HepG2 (cell line): ENCODE data around the gene ZNF22. TPM values are rescaled to one million over a fixed set of nuclear protein-coding genes. Genes with fewer than 3 reads are reported as not detected.

Experiments used
- BCL6 ChIP-seq: IDR thresholded peaks from 2 replicates; pipeline ENCODE4 v1.6.1; 2016; ENCODE audit warnings: missing genetic modification reagents, missing compliant biosample characterization
- ISL2 ChIP-seq: sonication (generic); formaldehyde crosslinking; IDR thresholded peaks from 2 replicates; pipeline ENCODE4 v1.5.0; 2020; ENCODE audit warnings: missing genetic modification reagents
- NR2F1 ChIP-seq, 2 experiments: fragments of 450-650 bp in 1 of 2; formaldehyde crosslinking in 1 of 2; IDR thresholded peaks; 2 replicates each; pipeline versions ENCODE4 v1.5.0 to v1.6.1; 2016 to 2020; ENCODE audit warnings: mild to moderate bottlenecking in 1 of 2, missing compliant biosample characterization in 1 of 2, missing genetic modification reagents in 1 of 2, moderate library complexity in 1 of 2
- PHF20 ChIP-seq: sonication (generic); formaldehyde crosslinking; IDR thresholded peaks from 2 replicates; pipeline ENCODE4 v1.5.0; 2020; ENCODE audit warnings: mild to moderate bottlenecking, missing genetic modification reagents
- PPARG ChIP-seq: conservative IDR thresholded peaks from 2 replicates; pipeline ENCODE4 v1.6.1; 2016; ENCODE audit warnings: missing biosample characterization, missing genetic modification reagents
- ZBTB8A ChIP-seq: sonication (generic); formaldehyde crosslinking; IDR thresholded peaks from 2 replicates; pipeline ENCODE4 v1.4.0; 2020; ENCODE audit warnings: mild to moderate bottlenecking, low read depth, missing genetic modification reagents, borderline replicate concordance
- ZKSCAN8 ChIP-seq: IDR thresholded peaks from 2 replicates; pipeline ENCODE4 v1.6.1; 2016; ENCODE audit warnings: borderline replicate concordance, missing genetic modification reagents, missing compliant biosample characterization
- ZMYM4 ChIP-seq: sonication (generic); formaldehyde crosslinking; IDR thresholded peaks from 2 replicates; pipeline ENCODE4 v1.8.1; 2023; ENCODE audit warnings: mild to moderate bottlenecking, missing genetic modification reagents
- ZNF781 ChIP-seq: sonication (generic); formaldehyde crosslinking; IDR thresholded peaks from 2 replicates; pipeline ENCODE4 v1.5.1; 2020; ENCODE audit warnings: borderline replicate concordance, mild to moderate bottlenecking, missing genetic modification reagents; ENCODE audit errors: not compliant biosample characterization
- polyA plus RNA-seq, 8 experiments: library from polyadenylated mRNA; depleted of rRNA in 3 of 8; stranded (reverse) in 7 of 8; unstranded in 1 of 8; fragments of >200 nt; fragmentation: Illumina TruSeq in 4 of 8; extraction: Trizol in 4 of 8; gene quantifications; 2 replicates each; pipeline versions ENCODE4 v1.2.1 to v1.2.3, GENCODE V29; 2011 to 2016; ENCODE audit warnings: low read depth in 4 of 8, missing spikeins in 1 of 8, mixed read lengths in 1 of 8; ENCODE audit not compliant: insufficient read depth in 1 of 8
- total RNA-seq, 5 experiments: library from RNA; depleted of rRNA; stranded (reverse); fragments of >200 nt; fragmentation: Illumina TruSeq; extraction: Trizol; gene quantifications; 2 replicates each; pipeline ENCODE4 v1.2.3, GENCODE V29; 2016; ENCODE audit warnings: low read depth in 1 of 5
- TF ChIP-seq, protein P1 (sequence below): sonication (generic); formaldehyde crosslinking; IDR thresholded peaks from 2 replicates; pipeline ENCODE4 v1.9.0; 2021; ENCODE audit warnings: missing genetic modification reagents, mild to moderate bottlenecking, borderline replicate concordance
- TF ChIP-seq, protein P2 (sequence below): sonication (generic); formaldehyde crosslinking; IDR thresholded peaks from 2 replicates; pipeline ENCODE4 v1.4.0; 2020; ENCODE audit warnings: missing genetic modification reagents, mild to moderate bottlenecking, borderline replicate concordance
- TF ChIP-seq, protein P3 (sequence below): sonication (generic); formaldehyde crosslinking; IDR thresholded peaks from 2 replicates; pipeline ENCODE4 v1.4.0; 2020; ENCODE audit warnings: missing genetic modification reagents, borderline replicate concordance
- TF ChIP-seq, protein P4 (sequence below): sonication (generic); formaldehyde crosslinking; conservative IDR thresholded peaks from 2 replicates; pipeline ENCODE4 v1.4.0; 2020; ENCODE audit warnings: missing genetic modification reagents
- TF ChIP-seq, protein P5 (sequence below): sonication (generic); formaldehyde crosslinking; IDR thresholded peaks from 2 replicates; pipeline ENCODE4 v1.9.0; 2022; ENCODE audit warnings: low read depth, missing genetic modification reagents

ZNF22 gene
- total and polyA plus RNA-seq, 2 of the 13 experiments (the other 11 are each of a cell fraction or from before 2014, with no cell fraction given), result 0.40 to 1.3 TPM

DNA sequence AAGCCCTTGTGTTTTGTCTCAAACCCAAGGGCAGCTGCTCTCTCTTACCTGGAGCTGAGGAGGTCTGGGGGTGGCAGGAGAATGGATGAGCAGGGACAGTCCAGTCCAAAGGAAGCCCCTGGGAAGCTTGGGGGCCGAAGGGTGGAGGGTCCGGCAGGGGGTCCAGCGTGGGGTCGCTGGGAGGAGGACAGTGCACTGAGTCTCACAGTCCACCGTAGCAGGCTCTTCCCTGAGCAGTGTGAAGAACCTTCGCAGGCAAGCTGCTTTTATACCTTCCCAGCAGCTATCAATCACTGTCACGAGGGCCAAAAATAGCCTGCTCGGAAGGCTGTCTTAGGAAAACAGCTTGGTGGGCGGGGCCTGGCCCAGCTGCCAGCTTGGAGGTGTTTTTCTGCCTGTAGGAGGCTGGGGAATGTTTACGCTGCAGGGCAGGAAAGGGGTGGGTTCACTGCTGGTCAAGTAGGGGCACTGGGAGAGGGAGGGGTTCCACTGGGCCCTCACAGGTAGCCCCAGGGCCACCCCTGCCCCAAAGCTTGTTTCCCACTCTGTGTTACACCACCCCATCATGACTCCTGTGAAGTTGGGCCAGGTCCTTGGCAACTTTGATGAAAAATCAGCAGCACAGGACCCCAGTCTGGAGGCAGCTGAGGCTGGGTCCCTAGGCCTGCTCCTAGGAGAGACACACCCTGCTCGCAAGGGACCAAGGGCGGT, 22.0 kb upstream of the ZNF22 start, which contains the start of gene DEPP1 (continued):
- TF ChIP-seq NR2F1 (CRISPR knock-in tag; IDR thresholded peaks at IDR 0.05), result peak in 1 of 2 experiments; percentile 41; a peak in 1 of 4 replicates
- TF ChIP-seq ZKSCAN8 (CRISPR knock-in tag), result peak; percentile 94
- peak; percentile 85 for TF ChIP-seq ZMYM4
- TF ChIP-seq, protein P1, sequence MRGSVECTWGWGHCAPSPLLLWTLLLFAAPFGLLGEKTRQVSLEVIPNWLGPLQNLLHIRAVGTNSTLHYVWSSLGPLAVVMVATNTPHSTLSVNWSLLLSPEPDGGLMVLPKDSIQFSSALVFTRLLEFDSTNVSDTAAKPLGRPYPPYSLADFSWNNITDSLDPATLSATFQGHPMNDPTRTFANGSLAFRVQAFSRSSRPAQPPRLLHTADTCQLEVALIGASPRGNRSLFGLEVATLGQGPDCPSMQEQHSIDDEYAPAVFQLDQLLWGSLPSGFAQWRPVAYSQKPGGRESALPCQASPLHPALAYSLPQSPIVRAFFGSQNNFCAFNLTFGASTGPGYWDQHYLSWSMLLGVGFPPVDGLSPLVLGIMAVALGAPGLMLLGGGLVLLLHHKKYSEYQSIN (CRISPR knock-in tag), result no peak
- TF ChIP-seq, protein P2, sequence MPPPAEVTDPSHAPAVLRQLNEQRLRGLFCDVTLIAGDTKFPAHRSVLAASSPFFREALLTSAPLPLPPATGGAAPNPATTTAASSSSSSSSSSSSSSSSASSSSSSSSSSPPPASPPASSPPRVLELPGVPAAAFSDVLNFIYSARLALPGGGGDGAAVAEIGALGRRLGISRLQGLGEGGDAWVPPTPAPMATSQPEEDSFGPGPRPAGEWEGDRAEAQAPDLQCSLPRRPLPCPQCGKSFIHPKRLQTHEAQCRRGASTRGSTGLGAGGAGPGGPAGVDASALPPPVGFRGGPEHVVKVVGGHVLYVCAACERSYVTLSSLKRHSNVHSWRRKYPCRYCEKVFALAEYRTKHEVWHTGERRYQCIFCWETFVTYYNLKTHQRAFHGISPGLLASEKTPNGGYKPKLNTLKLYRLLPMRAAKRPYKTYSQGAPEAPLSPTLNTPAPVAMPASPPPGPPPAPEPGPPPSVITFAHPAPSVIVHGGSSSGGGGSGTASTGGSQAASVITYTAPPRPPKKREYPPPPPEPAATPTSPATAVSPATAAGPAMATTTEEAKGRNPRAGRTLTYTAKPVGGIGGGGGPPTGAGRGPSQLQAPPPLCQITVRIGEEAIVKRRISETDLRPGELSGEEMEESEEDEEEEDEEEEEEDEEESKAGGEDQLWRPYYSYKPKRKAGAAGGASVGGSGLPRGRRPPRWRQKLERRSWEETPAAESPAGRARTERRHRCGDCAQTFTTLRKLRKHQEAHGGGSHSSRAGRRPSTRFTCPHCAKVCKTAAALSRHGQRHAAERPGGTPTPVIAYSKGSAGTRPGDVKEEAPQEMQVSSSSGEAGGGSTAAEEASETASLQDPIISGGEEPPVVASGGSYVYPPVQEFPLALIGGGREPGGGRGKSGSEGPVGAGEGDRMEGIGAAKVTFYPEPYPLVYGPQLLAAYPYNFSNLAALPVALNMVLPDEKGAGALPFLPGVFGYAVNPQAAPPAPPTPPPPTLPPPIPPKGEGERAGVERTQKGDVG, result peak; percentile 93
- peak; percentile 90 for TF ChIP-seq PPARG
- TF ChIP-seq ISL2 (CRISPR knock-in tag), result peak; percentile 78; the same call in 1 of the 2 replicates
- TF ChIP-seq, protein P3, sequence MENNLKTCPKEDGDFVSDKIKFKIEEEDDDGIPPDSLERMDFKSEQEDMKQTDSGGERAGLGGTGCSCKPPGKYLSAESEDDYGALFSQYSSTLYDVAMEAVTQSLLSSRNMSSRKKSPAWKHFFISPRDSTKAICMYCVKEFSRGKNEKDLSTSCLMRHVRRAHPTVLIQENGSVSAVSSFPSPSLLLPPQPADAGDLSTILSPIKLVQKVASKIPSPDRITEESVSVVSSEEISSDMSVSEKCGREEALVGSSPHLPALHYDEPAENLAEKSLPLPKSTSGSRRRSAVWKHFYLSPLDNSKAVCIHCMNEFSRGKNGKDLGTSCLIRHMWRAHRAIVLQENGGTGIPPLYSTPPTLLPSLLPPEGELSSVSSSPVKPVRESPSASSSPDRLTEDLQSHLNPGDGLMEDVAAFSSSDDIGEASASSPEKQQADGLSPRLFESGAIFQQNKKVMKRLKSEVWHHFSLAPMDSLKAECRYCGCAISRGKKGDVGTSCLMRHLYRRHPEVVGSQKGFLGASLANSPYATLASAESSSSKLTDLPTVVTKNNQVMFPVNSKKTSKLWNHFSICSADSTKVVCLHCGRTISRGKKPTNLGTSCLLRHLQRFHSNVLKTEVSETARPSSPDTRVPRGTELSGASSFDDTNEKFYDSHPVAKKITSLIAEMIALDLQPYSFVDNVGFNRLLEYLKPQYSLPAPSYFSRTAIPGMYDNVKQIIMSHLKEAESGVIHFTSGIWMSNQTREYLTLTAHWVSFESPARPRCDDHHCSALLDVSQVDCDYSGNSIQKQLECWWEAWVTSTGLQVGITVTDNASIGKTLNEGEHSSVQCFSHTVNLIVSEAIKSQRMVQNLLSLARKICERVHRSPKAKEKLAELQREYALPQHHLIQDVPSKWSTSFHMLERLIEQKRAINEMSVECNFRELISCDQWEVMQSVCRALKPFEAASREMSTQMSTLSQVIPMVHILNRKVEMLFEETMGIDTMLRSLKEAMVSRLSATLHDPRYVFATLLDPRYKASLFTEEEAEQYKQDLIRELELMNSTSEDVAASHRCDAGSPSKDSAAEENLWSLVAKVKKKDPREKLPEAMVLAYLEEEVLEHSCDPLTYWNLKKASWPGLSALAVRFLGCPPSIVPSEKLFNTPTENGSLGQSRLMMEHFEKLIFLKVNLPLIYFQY (CRISPR knock-in tag), result peak; percentile 92
- TF ChIP-seq, protein P4, sequence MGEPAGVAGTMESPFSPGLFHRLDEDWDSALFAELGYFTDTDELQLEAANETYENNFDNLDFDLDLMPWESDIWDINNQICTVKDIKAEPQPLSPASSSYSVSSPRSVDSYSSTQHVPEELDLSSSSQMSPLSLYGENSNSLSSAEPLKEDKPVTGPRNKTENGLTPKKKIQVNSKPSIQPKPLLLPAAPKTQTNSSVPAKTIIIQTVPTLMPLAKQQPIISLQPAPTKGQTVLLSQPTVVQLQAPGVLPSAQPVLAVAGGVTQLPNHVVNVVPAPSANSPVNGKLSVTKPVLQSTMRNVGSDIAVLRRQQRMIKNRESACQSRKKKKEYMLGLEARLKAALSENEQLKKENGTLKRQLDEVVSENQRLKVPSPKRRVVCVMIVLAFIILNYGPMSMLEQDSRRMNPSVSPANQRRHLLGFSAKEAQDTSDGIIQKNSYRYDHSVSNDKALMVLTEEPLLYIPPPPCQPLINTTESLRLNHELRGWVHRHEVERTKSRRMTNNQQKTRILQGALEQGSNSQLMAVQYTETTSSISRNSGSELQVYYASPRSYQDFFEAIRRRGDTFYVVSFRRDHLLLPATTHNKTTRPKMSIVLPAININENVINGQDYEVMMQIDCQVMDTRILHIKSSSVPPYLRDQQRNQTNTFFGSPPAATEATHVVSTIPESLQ (CRISPR knock-in tag), result 0 out of 2 replicates have a peak, but pooled peaks have one; percentile 82
- peak; percentile 95 for TF ChIP-seq BCL6
- TF ChIP-seq, protein P5, sequence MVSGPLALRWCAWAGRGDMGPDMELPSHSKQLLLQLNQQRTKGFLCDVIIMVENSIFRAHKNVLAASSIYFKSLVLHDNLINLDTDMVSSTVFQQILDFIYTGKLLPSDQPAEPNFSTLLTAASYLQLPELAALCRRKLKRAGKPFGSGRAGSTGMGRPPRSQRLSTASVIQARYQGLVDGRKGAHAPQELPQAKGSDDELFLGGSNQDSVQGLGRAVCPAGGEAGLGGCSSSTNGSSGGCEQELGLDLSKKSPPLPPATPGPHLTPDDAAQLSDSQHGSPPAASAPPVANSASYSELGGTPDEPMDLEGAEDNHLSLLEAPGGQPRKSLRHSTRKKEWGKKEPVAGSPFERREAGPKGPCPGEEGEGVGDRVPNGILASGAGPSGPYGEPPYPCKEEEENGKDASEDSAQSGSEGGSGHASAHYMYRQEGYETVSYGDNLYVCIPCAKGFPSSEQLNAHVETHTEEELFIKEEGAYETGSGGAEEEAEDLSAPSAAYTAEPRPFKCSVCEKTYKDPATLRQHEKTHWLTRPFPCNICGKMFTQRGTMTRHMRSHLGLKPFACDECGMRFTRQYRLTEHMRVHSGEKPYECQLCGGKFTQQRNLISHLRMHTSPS (CRISPR knock-in tag), result peak; percentile 82; the same call in 1 of the 2 replicates
- TF ChIP-seq ZNF781 (CRISPR knock-in tag), result peak; percentile 81
- 0 out of 2 replicates have a peak, but pooled peaks have one; percentile 36 for TF ChIP-seq ZBTB8A (CRISPR knock-in tag)
- no peak for TF ChIP-seq PHF20 (CRISPR knock-in tag)
